HG03196 (cell line): ENCODE results near the gene SLC66A2.

ENCODE experiments used
- ATAC-seq: cut with Tn5 transposase; IDR thresholded peaks from one replicate; pipeline ENCODE4 v1.9.1; 2021; ENCODE audit not compliant: unreplicated experiment

Gene SLC66A2

DNA sequence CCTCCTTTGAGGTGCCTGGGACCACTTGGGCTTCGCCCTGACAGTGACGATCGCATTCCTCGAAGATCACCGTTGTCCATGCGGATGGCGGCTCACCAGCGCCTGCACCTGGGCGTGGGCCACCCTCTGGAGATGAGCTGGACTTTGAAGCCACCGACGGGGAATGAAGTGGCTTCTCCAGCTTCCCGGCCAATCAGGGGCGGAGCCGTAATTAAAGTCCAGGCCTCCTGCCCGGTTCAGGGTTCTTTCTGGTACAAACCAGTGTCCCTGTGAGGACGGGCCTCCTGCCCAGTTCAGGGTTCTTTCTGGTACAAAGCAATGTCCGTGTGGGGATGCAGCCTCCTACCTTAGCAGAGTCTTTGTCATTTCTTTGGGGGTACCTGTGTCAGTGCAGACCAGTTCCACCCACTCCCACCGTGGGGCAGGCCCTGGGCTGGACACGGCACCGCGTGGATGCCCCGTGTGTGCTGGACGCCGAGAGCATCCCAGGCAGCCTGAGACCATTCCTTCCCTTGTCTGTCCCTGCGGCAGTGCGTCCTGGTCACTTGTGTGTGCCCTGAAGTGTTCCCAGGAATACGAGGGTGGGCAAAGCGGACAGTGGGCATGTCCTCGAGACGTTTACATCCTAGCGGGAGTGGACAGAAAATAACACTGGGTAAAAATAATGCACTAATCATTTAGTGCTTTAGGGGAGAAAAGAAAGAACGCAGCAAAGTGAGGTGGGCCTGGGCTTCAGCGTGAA lies 98.7 kb downstream of the SLC66A2 start:
- no peak for ATAC-seq
